ENCODE data around the gene ARL13B. TPM values are rescaled to one million over a fixed set of nuclear protein-coding genes. Genes with fewer than 3 reads are reported as not detected.

ARL13B gene
- polyA plus RNA-seq, 1 of the 3 experiments (the other 2 are of a cell fraction) = 4.9 TPM

DNA sequence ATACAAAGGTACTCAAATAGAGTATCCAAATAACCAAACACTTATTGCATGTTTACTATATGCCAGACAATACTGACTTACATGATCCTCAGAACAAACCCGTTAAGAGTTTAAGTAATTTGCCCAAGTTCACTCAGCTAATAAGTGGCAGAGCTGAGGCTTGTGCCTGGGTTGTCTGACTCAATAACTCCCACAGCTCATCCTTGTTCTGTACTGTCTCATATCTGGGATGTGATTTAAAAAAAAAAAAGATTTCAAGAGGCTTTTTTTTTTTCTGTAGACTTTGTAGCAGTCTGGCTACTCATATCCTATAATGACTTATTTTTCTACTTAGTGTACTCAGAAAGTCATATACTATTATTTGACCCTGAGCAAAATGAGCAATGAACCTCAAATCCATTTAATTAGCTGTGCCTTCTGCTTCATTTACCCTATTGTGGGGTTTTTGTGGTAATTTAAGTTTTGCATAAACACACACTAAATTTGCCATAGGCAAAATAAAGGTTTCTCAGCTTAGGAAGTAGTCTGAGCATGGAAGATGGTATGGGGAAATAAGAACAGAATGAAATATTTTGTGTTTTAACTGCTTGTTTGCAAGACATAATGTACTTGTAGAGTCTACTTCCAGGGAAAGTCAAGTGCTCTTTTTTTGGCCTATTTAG, 86.0 kb downstream of the ARL13B start:
- no peaks in the 10 kb centered on the region for H3K27me3 ChIP-seq (ENCODE audit: insufficient read depth)
- no peak overlapping the region for H3K9ac ChIP-seq
- H3K79me2 ChIP-seq (ENCODE audit: insufficient read depth) = peaks cover 31% of the 10 kb centered on the region; the same call in 1 of the 2 replicates
- ChIA-PET CTCF (interaction anchor here (0.7 to 1.3 kb wide), 4 partner anchors 24 to 184 kb away, joined by 3 to 6 read pairs (median 4); no protein-coding TSS in a partner anchor), POLR2A (interaction anchor here (1.3 kb wide), 1 partner anchor 92 kb away, joined by 3 read pairs; no protein-coding TSS in a partner anchor)
- H3K36me3 ChIP-seq (replicated peaks in 1 of 2; ENCODE audit: control insufficient read depth in 1 of 2, insufficient read depth in 2 of 2, low read length in 1 of 2) = peaks cover 14% of the 10 kb centered on the region in 2 experiments
- no peak overlapping the region; a peak in 1 of 4 replicates for H3K27ac ChIP-seq (ENCODE audit: low read depth in 2 of 2, low read length in 1 of 2)
- H3K4me1 ChIP-seq (ENCODE audit: control insufficient read depth in 1 of 2, insufficient read depth in 2 of 2, low read depth in 1 of 2, low read length in 1 of 2) = peaks cover 0 to 2% of the 10 kb centered on the region in 2 experiments; a peak in 2 of 4 replicates
- no peaks in the 10 kb centered on the region for H4K20me1 ChIP-seq (ENCODE audit: insufficient read depth)
- peaks cover 17% of the 10 kb centered on the region for H3F3A ChIP-seq (replicated peaks; ENCODE audit: insufficient read depth)
- H3K4me3 ChIP-seq (ENCODE audit: low read depth in 2 of 2, low read length in 1 of 2) = no peak overlapping the region
- 89% methylated on average over 1 of the region's 1 CpG for WGBS (ENCODE audit: low lambda C conversion rate)
- H3K9me3 ChIP-seq = no peaks in the 10 kb centered on the region
- no peak overlapping the region for H2AFZ ChIP-seq (ENCODE audit: low read depth)
- no peak for DNase-seq
- TF ChIP-seq, protein P1, sequence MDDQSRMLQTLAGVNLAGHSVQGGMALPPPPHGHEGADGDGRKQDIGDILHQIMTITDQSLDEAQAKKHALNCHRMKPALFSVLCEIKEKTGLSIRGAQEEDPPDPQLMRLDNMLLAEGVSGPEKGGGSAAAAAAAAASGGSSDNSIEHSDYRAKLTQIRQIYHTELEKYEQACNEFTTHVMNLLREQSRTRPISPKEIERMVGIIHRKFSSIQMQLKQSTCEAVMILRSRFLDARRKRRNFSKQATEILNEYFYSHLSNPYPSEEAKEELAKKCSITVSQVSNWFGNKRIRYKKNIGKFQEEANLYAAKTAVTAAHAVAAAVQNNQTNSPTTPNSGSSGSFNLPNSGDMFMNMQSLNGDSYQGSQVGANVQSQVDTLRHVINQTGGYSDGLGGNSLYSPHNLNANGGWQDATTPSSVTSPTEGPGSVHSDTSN (IDR thresholded peaks at IDR 0.05) = no peak
- TF ChIP-seq, protein P2, sequence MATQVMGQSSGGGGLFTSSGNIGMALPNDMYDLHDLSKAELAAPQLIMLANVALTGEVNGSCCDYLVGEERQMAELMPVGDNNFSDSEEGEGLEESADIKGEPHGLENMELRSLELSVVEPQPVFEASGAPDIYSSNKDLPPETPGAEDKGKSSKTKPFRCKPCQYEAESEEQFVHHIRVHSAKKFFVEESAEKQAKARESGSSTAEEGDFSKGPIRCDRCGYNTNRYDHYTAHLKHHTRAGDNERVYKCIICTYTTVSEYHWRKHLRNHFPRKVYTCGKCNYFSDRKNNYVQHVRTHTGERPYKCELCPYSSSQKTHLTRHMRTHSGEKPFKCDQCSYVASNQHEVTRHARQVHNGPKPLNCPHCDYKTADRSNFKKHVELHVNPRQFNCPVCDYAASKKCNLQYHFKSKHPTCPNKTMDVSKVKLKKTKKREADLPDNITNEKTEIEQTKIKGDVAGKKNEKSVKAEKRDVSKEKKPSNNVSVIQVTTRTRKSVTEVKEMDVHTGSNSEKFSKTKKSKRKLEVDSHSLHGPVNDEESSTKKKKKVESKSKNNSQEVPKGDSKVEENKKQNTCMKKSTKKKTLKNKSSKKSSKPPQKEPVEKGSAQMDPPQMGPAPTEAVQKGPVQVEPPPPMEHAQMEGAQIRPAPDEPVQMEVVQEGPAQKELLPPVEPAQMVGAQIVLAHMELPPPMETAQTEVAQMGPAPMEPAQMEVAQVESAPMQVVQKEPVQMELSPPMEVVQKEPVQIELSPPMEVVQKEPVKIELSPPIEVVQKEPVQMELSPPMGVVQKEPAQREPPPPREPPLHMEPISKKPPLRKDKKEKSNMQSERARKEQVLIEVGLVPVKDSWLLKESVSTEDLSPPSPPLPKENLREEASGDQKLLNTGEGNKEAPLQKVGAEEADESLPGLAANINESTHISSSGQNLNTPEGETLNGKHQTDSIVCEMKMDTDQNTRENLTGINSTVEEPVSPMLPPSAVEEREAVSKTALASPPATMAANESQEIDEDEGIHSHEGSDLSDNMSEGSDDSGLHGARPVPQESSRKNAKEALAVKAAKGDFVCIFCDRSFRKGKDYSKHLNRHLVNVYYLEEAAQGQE (IDR thresholded peaks at IDR 0.05; ENCODE audit: low read depth, low read length) = no peak
- TF ChIP-seq JUND (IDR thresholded peaks at IDR 0.05) = no peak
- no peak for TF ChIP-seq FOXM1 (IDR thresholded peaks at IDR 0.05; ENCODE audit: low read depth)
- no peaks in the 10 kb centered on the region for H3K9me2 ChIP-seq
- H3K4me2 ChIP-seq = no peak overlapping the region

DNA sequence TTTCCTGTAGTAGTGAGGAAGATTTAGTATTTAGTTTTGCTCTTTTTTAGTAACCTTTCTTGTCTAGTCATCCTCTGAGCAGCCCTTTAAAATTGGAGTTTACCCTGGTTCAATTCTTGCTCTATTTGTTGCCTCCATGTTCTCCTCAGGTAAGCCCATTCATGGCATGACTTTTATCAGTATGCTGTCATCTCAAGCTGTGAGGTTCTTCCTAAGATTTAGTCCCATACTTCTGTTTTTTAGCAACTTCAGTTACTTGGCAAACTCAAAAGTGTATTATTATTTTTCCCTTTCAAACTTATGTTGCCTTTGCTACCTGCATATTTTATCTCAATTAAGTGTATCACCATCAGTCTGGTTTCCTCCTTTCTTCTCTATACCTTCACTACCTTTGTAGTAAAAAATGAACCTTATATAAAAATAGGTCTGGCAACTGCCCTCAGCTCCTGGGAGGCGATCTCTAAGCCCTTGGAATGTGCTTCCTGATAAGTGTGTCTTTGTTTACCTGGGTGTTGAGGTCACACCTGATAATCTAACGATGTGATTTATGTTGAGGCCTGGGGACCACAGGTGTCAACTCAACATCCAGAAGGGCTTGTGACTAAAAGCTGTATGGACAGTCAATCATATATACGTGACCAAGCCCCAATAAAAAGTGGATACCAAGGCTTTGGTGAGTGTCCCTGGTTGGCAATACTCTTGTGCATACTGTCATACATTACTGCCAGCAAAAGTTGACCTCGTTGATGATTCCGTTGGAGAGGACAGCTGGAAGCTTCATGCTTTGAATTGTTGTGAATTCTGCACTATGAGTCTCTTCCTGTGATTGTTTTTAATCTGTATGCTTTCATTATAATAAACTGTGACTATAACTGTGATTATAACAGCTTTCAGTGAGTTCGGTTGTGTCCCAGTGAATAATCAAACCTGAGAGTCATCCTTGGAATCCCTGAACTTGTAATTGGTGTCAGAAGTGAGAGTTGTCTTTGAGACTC, 86.8 kb downstream of the ARL13B start:
- Histone ChIP-seq H3K27ac (ENCODE audit: low read depth in 2 of 2, low read length in 1 of 2) (no peak overlapping the region), H3K4me2 (no peak overlapping the region), H4K20me1 (ENCODE audit: insufficient read depth) (no peaks in the 10 kb centered on the region), H3K9me3 (no peaks in the 10 kb centered on the region), H3K27me3 (ENCODE audit: insufficient read depth) (no peaks in the 10 kb centered on the region), H3K9ac (no peak overlapping the region), H2AFZ (ENCODE audit: low read depth) (no peak overlapping the region), H3K4me3 (ENCODE audit: low read depth in 2 of 2, low read length in 1 of 2) (no peak overlapping the region), H3K4me1 (ENCODE audit: control insufficient read depth in 1 of 2, insufficient read depth in 2 of 2, low read depth in 1 of 2, low read length in 1 of 2) (no peaks in the 10 kb centered on the region; a peak in 2 of 4 replicates), H3K79me2 (ENCODE audit: insufficient read depth) (peaks cover 29% of the 10 kb centered on the region; the same call in 1 of the 2 replicates), H3F3A (replicated peaks; ENCODE audit: insufficient read depth) (peaks cover 14% of the 10 kb centered on the region), H3K36me3 (replicated peaks in 1 of 2; ENCODE audit: control insufficient read depth in 1 of 2, insufficient read depth in 2 of 2, low read length in 1 of 2) (peaks cover 14 to 18% of the 10 kb centered on the region in 2 experiments), H3K9me2 (no peaks in the 10 kb centered on the region)
- 96% methylated on average over 5 of the region's 6 CpGs for WGBS (ENCODE audit: low lambda C conversion rate)
- CTCF ChIA-PET = interaction anchor here (0.9 to 1.6 kb wide), 3 partner anchors 12 to 62 kb away, joined by 3 read pairs; no protein-coding TSS in a partner anchor
- DNase-seq = no peak
- POLR2A ChIA-PET = interaction anchor here (1.3 kb wide), 1 partner anchor 93 kb away, joined by 3 read pairs; no protein-coding TSS in a partner anchor
- TF ChIP-seq, protein P3, sequence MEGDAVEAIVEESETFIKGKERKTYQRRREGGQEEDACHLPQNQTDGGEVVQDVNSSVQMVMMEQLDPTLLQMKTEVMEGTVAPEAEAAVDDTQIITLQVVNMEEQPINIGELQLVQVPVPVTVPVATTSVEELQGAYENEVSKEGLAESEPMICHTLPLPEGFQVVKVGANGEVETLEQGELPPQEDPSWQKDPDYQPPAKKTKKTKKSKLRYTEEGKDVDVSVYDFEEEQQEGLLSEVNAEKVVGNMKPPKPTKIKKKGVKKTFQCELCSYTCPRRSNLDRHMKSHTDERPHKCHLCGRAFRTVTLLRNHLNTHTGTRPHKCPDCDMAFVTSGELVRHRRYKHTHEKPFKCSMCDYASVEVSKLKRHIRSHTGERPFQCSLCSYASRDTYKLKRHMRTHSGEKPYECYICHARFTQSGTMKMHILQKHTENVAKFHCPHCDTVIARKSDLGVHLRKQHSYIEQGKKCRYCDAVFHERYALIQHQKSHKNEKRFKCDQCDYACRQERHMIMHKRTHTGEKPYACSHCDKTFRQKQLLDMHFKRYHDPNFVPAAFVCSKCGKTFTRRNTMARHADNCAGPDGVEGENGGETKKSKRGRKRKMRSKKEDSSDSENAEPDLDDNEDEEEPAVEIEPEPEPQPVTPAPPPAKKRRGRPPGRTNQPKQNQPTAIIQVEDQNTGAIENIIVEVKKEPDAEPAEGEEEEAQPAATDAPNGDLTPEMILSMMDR (IDR thresholded peaks at IDR 0.05) = no peak
- TF ChIP-seq NRF1 (IDR thresholded peaks at IDR 0.05; ENCODE audit: low read depth, low read length) = no peak
- TF ChIP-seq GATA2 (CRISPR knock-in tag; IDR thresholded peaks at IDR 0.05) = no peak
- TF ChIP-seq RAD21 (IDR thresholded peaks at IDR 0.05; ENCODE audit: low read length) = no peak
- TF ChIP-seq, protein P1 (IDR thresholded peaks at IDR 0.05) = no peak
- no peak for TF ChIP-seq TAF1 (IDR thresholded peaks at IDR 0.05; ENCODE audit: borderline replicate concordance, low read depth, low read length)
- TF ChIP-seq POLR2AphosphoS5 (IDR thresholded peaks at IDR 0.05; ENCODE audit: low read depth, low read length) = no peak
- no peak for TF ChIP-seq YY1 (IDR thresholded peaks at IDR 0.05; ENCODE audit: low read depth)
- TF ChIP-seq FOSL2 (IDR thresholded peaks at IDR 0.05; ENCODE audit: borderline replicate concordance, low read depth) = no peak
- no peak for TF ChIP-seq RXRA (IDR thresholded peaks at IDR 0.05; ENCODE audit: borderline replicate concordance, low read depth)
- no peak for TF ChIP-seq MEF2A (IDR thresholded peaks at IDR 0.05; ENCODE audit: borderline replicate concordance, low read depth)
- no peak for TF ChIP-seq GABPA (IDR thresholded peaks at IDR 0.05; ENCODE audit: low read depth)
- no peak for TF ChIP-seq SIN3A (IDR thresholded peaks at IDR 0.05; ENCODE audit: borderline replicate concordance, low read depth, low read length)

All from SK-N-SH (cell line).